ENCODE results near the gene OCA2.

OCA2 gene

GRCh38 chr15:27845535-27846369 is 253.4 kb downstream of the OCA2 start:
- DNase-seq, result no peak

GRCh38 chr15:27844018-27844666 is 255.0 kb downstream of the OCA2 start:
- no peak for DNase-seq

GRCh38 chr15:27843146-27843545 is 256.0 kb downstream of the OCA2 start:
- DNase-seq, result no peak

GRCh38 chr15:27842526-27842925 is 256.6 kb downstream of the OCA2 start:
- no peak for DNase-seq

GRCh38 chr15:27835233-27835939 is 263.7 kb downstream of the OCA2 start:
- DNase-seq, result no peak

GRCh38 chr15:27834684-27835083 is 264.4 kb downstream of the OCA2 start:
- DNase-seq, result no peak

DNA sequence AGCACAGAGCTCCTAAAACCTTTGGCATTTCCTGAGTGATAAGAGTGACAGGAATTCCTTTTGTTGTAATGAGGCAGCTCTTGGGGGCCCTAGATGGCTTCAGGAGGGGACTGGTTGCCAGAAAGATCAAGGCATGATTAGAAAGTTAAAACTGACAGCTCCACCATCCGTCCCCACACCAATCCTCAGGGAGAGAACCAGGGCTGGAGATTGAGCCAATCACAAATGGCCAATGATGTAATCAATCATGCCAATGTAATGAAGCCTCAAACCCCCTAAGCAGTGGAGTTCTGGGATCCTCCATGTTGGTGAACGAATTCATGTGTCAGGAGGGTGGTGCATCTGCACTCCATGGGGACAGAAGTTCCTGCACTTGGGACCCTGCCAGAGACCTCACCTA is 265.1 kb downstream of the OCA2 start:
- DNase-seq, result no peak

DNA sequence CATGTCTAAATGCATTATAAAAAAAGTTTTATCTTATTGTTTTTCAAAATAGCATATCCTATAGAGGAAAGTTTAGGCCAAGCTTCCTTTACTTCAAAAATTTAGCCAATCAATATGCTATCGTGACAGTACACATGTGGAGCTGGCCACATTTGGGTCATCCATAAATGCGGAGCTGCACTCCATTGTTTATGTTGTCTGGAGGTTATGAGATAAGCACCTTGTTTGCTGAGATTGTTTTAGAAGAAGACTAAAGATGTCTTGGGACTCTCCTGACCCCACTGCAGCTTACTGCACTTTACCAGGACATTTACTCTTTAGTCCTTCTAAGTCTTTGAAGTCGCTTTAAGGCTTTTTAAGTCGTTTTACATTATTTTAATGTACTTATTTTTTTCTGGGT is 265.9 kb downstream of the OCA2 start:
- DNase-seq, result no peak

GRCh38 chr15:27832237-27832596 is 266.9 kb downstream of the OCA2 start:
- DNase-seq, result no peak

GRCh38 chr15:27831384-27832236 is 267.5 kb downstream of the OCA2 start:
- DNase-seq, result no peak

- DNase-seq, result no peak
These were observed 270.4 kb downstream of the OCA2 start for GRCh38 chr15:27828746-27829145.

DNA sequence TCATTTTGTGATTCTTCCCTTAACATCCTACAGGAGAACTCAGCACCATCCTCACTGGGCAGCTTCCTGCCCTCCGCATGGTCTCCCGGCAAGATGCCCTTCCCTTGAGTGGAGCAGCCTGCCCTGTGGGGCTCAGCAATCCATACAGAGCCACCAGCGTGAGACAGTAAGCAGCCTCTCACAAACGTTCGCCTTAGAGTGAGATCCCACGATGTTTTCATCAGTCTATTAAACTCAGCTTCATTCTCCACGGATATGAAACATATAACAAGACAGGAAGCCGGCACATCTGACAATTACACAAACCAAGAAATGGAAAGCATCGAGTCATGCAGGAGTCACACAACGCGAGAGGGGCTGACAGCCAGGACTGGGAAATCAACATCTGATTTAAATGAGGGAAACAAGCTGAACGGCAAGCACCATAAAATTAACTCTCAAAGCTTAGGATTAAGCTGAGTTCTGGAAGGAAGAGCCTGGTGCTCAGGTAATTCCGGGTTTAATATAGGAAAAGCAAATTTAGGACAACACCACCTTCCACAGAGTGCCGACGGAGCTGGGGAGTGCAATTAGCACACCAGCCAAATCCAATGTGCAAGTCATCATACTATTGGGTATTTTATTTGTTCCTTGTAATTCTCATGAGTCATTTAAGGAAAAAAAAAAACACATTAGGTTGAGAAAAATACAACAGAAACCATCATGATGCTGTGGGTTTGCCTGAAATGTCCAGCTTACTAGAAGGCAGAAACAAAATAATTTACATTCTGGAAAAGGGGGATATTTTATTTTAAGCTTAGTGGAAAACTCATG is 272.0 kb downstream of the OCA2 start:
- DNase-seq, result no peak

DNA sequence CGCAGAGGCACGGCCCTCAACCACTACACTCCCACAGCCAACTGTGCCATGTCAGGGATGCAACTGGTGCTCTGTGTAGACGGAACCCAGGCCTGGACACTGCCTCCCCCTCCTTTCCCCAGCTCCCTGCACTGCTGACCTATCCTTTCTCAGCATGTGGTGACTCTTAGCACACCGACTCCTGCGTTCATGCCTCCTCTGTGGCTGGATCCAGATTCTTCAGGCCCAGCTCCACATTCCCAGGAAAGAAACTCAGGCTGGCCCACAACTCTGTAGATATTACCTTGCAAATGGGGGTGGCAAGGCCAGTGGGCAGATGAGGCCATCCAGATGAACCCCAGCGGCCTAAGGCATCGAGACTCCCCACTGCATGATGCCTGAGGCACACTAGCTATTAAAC is 272.7 kb downstream of the OCA2 start:
- DNase-seq, result no peak

DNA sequence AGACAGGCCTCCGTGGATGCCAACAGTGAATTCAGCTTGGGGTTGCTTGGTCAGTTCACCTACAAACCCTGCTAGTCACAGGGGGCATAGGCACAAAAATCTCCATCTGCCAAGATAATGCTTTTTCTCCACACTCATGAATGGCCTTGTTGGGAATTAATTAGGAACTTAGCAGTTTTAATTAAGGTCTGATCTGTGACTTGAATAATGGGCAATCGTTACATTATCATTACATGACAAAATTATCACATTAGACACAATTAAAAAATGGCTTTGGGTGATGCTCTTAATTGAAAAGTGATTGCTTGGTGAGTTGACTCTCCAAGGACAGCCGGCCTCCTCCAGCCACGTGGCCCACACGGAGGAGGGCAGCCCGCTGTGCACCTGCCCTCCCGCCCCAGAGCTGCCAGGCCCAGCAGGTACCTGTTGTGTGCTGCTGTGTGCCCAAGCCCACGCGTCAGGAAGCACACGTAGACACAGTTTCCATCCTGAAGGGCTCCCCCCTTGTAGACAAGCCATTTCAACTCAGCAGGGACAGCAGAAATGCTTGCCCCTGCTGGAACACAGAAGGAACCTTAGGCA is 274.2 kb downstream of the OCA2 start:
- DNase-seq, result no peak

DNA sequence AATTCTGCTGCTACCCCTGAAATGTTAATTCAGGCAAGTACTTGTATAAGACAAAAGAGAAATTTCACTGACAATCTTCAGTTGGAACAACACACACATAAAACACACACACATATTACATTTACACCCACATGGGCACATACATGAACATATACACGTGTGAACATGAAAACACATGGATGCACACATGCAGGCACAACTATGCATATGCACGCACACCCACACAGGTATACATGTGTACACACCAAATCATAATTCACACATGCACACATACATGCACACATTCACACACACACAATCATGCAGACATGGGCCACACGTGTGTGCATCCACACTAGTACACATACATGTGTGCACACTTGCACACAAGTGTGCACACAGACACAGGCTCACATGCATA is 277.8 kb downstream of the OCA2 start:
- DNase-seq, result no peak

DNA sequence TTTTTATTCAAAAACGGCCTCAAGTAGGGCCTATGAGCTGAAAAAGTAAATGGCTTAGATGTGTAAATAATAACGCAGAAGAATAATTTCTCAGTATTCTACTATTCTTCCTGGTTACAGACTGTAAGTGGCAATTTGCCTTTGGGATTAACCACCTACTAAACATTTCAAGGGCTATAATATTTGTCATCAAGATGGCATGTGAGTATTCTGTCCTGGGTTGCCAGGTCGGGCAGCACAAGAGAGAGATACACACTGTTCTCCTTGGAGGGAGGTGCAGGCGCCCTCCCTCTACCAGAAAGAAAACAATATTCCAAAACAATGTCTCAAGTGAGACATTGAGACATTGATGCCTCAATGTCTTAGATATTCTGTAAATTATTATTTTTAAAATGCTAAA is 278.4 kb downstream of the OCA2 start:
- DNase-seq, result no peak

DNA sequence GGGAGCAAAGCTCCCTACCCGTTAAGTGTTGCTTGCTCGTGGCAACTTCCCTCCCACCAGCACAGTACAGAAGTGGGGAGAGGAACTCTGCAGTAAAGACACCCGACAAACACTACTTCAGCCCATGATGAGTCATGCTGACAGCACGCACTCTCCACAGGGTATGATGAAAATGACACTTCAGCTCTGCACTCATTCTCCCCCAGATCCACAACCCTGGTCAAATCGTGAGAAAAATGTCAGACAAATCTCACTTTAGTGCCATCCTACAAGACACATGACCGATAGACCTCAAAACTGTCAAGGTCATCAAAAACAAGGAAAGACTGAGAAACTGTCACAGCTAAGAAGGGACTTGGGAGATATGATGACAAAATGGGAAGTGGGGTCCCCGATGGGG is 278.9 kb downstream of the OCA2 start:
- no peak for DNase-seq

- no peak for DNase-seq
These were observed 281.9 kb downstream of the OCA2 start for GRCh38 chr15:27817258-27817657.

GRCh38 chr15:27816790-27817189 is 282.3 kb downstream of the OCA2 start:
- no peak for DNase-seq

DNA sequence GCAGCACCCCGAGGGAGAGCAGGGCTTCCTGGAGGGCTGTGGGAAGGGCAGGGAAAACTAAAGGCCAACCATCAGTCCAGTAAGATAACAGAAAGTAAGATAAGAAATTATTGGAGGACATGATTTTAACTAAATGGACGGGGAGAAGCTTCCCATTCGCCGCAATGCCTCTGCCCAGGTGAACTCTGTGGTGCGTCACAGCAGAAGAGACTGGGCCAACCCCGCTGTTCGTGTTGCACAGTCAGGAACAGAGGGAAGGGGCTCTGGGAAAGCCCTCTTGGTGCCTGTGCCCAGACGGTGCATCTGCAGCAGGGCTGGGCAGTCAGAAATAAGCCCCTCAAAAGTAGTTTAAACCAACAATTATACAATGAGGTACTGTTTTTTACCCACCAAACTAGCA is 284.1 kb downstream of the OCA2 start:
- no peak for DNase-seq

DNA sequence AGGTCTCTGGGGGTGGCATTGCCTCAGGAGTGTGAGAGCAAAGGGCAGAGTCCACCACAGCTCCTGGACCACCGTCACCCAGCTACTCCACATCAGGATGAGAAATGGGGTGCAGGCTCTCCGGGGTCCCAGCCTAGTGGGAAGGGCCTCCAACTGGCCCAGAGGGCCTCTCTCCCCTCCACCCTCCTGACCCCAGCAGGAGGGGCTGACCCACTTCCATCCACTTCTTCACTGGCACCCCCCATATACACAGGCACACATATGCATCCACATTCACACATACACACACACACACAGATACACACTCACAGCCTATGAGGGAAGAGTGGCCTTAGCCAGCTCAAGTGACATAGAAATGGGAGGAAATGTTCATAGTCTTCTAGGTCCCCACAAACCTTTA is 286.0 kb downstream of the OCA2 start:
- no peak for DNase-seq

All from right kidney (tissue), 1 donor.